ENCODE measurements around the gene ENPP4.

- TF ChIP-seq POLR2A (IDR thresholded peaks at IDR 0.05) = no peak
- no peak for TF ChIP-seq CTCF (IDR thresholded peaks at IDR 0.05)
These were observed 25.6 kb upstream of the ENPP4 start for GRCh38 chr6:46104209-46104608.

Measured in prostate gland (tissue), 2 donors.